Right renal cortex interstitium (tissue), 3 donors: ENCODE measurements around the gene LSAMP. TPM values are rescaled to one million over a fixed set of nuclear protein-coding genes. Genes with fewer than 3 reads are reported as not detected.

Experiments used
- DNase-seq, 3 donors: peaks; one replicate each; pipeline ENCODE4 v3.0.0-alpha.2; 2013; ENCODE audit warnings: low read depth in 3 of 3, low spot score in 2 of 3
- polyA plus RNA-seq, 3 donors: library from polyadenylated mRNA; unstranded; fragments of 120-200 nt; gene quantifications; one replicate each; pipeline ENCODE4 v1.2.1, GENCODE V29; 2013; ENCODE audit not compliant: insufficient read length in 3 of 3

Gene LSAMP
- polyA plus RNA-seq, 3 donors, result 11.4 to 15.7 (median 12.8) TPM

DNA sequence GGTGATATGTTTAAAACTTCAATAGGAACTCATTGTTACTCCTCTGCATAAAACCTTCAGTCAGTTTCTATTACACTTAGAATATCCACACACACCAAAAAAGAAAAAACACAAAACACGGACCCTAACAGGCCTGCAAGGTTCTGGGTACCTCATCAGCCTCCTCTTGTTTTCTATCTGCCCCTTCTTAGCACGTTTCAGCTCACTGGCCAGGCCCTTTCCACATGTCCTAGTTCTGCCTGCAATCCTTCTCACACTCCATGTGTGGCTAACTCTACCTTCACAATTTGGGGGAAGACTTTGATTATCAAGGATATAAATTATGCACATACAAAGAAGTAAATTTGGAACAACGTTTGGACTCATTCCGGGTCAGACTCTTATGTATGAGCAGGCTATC is 376.3 kb downstream of the LSAMP start:
- DNase-seq, result no peak

DNA sequence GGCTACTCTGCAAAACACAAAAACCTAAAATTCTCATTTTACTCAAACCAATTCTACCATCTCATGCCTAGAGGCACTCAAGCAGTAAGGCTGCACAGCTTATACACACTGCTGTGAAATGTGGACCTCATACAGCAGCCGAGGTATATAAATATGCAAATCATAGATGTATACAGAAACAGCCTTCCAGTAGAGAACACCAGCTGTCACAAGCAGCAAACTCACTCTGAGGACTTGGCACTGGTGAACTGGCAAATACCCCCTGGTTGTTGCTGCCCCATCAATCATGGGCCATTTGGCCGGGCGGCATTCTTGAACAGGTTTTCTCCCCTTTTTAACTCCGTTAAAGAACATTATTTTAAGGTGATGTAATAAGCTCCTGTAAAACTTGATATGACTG is 378.0 kb downstream of the LSAMP start:
- no peak for DNase-seq

DNA sequence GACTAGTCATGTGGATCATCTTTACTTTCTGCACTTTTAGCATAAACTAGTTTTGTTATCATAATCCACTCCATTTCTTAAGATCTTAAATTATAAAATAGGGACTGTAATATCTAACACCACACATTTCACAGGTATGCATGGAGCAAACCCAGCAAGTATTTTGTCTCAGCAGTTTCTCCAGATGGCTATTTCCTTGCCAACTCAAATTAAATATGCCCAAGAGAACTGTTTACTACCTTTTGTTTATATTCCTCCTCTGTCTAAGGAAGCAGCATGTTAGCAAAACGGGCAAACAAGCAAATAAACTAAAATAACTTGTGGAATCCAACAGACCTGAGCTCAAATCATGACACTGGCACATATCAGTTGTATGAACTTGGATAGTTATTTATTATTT is 379.8 kb downstream of the LSAMP start:
- no peak for DNase-seq

DNA sequence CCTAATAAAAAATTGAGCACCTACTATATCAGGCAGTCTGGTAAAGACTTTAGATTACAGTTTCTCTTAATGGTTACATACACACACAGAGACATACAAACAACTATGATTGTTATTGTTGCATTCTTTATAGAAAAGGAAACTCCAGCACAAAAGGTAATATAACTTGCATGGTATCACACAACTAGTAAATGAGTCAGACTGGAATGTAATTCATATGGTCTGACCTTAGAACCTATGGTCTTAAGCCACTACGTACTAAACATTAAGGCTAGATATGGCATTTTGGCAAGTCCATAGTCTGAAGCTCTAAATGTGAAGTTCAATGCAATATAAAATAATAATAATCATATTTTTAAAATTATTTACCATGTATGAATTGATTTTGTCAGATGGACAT is 380.6 kb downstream of the LSAMP start:
- no peak for DNase-seq

DNA sequence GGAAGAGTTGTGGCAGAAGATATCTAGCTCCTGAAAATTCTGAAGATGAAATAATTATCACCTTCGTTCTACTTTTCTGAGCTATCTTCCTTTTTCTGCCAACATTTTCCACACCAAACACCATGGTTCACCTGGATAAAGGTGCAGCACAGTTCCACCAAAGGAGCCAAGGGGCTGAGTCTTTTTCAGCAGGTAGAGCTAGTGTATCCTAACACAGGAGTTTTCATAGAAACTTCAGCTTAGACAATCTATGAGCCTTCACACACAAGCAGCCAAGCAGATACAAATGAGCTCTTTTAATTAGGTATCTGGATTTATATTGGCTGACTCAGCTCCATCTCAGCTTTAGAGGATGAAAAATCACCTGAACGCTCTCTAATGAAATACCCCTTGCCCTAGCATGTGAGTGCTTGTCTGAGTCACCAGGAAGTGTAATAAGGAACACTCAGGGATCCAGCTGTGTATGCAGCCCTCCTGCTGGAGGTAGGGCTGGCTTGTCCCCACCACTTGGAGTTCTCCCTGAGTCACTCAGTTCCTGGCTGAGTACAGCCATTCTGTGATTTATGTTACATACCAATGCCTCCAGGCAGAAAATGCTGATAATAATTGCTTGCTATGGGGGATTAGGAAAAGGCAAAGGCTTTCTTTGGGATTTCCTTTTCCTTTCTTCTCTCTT is 385.7 kb downstream of the LSAMP start:
- no peak for DNase-seq

DNA sequence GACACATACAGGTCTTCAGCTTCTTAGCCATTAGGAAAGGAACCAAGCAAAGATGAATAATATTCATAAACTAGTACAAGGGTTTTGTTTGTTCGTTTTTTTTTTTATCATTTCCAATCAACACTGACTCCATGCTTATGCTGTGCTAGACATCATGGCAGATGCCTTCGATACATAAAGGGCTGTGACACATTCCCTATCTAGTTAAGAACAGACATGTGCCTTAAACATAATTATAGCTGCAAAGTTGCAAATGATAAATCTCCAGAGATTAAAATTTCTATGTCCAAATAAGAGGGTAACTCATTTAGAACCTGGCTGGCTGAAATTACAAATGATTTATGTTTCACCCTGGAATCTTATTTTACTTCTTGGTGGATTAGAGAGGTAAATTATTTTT is 386.4 kb downstream of the LSAMP start:
- DNase-seq, result no peak

DNA sequence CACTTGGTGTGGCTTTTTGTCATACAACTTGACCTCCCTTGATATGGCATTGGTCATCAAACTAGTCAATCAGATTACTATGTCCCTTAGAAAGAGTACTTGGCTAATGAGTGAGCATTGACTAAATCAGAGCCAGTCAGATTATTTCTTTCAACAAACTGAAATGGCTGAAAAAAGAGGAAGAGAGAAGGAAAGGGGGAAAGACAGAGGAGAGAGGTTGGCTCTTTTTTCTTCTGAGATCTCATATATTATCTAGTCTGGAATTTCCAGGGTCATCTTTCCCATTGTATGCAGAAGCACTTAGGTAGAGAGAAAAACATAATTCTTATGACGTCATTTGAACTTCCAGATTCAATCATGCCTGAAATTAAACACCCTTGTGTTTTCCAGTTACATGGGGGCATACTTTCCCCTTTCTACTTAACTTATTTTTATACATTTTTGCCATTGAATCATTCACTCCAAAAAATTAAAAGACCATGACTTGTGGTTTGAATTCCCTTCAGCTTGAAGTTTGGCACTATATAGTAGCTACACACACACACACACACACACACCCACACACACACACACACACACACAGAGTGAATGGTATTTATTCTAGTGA is 387.8 kb downstream of the LSAMP start:
- no peak for DNase-seq

DNA sequence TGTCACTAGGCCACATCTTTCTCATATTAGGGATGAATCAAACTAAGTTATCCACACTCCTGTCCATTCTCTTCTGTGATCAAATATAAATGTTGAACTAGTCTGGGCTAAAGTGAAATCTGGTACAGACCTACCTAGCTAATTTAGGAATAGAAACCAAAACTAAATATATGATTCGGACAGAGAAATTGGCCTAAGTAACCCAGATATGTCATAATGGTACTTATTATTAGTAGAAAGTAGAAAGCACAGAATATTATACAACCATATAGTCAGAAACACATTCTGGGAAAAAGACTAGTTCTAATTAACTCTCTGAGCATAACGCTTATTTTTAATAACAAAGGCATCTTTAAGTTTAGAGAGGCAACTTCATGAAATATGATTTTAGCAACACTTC is 389.0 kb downstream of the LSAMP start:
- no peak for DNase-seq

DNA sequence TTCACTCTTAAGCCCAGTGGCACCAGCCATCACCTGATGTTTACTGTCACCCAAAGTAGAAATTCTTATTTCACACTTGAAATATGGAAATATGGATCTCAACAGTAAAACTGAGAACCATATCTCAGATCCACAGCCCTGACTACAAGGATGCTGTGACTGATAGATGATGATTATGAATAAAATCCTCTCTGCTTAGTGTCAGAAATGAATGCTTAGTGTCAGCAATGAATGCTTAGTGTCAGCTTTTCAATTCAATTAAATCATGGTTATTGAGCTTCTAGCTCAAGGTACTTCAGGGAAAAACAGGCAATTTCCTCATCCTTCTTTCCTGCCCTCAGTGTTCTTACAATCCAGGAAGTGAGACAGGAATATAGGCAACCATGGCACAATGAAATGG is 392.3 kb downstream of the LSAMP start:
- no peak for DNase-seq

DNA sequence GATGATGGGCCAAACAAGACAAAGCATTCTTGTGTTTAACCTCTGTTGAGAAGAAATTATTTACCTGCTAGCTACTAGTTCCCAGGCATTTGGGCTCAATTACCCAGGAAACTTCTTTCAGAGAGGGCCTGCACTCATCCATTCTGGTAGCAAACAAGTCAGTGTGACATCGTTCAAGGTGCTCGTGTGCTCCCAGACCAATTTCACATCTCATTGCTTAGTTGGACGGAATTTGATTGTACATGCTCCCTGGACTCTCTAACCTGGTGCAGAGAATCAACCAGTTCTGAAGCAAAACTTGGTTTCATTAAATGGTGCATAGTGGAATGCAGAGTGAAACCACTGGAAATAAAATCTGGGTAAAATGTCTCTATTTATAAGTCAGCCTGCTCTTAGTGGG is 392.7 kb downstream of the LSAMP start:
- DNase-seq, result no peak

DNA sequence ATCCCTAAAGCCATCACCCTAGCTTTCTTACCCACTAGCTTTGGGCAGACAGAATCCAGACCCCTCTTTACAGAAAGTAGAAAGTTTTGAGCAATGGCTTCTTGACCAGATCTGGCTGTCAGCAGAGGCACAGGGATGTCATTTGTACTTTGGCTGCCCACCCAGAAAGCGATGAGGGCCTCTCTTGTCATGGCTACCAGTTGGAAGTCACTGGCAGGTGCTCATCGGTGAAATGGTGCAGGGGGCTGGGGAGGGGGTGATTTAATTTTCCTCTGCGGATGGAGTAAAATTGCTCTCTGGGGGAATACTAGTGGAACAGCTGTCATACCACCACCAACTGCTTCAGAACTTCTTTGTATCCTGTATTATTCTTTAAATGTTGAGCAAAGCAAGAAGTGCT is 393.7 kb downstream of the LSAMP start:
- no peak for DNase-seq

DNA sequence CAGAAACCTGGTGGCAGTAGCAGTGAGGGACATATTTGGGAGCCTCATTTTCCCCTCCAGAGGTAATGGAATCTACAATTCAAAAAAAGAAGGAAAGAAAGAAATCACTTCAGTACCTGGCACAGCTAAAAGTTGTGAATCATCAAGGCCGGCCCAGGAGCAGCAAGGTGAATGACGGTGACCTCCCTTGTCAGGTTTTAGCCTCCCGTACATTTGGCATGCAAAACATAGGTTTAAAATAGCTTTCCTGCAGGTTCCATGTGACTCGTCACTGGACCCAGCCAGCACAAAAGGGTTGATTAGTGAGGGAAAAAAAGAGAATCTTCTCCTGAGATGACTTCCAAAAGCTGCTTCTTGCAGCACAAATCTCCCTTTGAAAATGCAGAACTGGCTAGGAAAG is 394.2 kb downstream of the LSAMP start:
- DNase-seq, result no peak

DNA sequence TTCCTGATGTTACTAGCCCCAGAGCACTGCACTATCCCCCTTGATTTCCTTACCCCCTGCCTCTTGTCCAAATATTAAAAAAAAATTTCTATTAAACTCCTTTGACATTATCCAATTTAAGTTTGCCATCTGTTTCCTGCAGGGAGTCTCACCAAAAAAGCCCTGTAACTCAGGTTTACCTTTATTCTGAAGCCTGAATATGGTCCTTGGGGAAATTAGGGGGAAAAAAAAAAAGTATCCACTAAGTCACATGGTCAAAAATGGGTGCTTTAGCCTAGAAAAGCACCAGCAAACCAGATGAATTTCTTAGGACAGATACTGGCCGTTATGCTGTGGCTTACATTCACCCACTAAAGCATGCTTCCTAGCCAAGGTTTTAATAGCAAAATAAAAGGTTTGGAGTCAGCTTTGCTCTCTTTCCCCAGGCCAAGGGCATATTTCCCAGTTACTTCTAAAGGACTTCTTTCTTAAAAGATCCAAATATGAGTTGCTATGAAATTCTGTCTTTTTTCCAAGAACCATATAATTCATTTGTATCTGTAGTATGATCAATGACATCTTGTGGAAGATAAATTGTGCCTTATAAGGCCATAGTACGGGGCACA is 394.9 kb downstream of the LSAMP start:
- no peak for DNase-seq

DNA sequence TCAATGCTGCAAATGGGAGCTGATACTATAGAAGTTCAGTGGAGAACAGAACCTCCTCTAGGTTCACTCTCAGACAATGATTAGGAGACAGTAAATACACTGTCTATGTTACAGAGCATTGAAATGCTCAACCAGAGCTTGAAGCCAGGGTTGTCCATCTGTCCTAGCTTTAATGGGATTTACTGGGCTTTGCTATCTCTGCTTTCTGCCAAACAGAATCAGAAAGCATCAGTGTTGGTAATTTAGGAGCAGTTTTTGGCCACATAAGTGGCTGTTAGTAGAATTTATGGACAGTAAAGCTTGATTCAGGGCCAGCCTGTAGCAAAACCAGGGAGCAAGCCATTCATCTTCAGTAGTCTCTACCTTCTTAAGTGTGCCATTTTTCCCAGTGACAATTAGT is 396.3 kb downstream of the LSAMP start:
- DNase-seq, result no peak

DNA sequence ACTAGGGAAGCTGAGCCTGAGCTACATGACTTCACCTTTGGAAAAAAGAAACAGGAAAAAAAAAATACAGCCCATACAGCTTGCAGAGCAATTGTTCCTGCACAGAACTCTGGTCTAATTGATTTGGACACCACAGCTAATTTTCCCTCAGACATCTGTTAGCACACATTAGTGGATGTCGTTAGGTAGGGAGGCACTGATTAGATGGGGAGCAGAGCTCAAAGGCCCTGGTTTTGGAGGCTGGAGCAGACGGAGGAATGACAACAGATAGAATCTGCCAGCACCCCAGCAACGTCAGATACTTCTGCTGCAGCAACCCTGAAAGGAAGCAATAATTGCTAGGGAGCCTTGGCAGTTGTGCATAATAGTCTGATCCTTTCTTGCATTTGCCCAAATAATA is 398.9 kb downstream of the LSAMP start:
- DNase-seq, result no peak

DNA sequence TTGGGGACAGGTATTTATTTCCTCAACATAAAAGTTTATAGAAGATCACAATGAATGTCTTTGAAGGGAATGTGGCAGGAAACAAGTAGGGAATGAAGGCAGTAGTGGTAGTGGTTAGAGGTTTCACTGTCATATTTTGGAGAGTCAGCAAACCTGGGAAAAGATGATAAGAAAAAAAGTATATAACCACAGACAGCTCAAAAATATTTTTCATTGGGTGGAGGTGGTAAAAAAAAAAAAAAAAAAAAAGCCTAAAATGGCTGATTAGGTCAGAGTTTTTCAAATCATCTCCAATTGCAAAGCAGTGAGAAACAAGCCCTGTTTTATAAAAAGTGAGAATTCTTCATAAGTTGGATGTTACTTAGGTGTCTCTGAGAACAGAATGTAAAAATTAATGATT is 400.0 kb downstream of the LSAMP start:
- no peak for DNase-seq

DNA sequence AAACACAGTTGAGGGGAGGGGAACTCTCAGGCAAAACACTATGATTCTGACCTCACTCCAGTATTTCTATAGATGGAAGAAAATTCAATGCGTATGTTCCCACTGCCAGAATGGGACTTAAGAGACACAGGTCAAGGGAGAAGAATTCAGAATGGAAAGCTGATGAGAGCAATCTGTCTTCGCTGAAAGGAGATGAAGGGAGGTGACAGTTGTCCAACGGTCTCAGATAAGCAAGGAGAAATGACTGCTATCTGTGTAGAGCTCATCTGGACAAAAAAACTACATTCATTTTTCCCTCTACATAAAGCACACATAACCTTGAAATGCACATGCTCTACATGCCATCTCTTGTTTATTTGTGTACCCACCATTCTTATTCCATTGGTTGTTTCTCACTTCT is 405.1 kb downstream of the LSAMP start:
- no peak for DNase-seq

DNA sequence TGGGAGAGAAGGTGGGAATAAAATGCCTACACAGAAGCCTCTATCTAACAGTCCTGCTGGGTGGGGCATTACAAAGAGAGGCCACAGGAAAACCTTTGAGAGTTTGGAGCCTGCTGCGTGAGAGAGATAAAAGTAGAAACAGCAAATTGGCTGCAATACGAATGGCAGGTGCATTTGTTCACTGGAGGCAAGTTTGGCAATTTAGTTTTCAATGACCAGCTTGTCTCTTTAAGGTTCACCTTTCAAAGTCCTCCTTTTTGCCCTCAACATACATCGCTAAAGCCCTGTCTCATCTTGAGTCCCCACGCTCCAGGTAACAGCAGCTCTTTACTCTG is 405.7 kb downstream of the LSAMP start:
- DNase-seq, result no peak

DNA sequence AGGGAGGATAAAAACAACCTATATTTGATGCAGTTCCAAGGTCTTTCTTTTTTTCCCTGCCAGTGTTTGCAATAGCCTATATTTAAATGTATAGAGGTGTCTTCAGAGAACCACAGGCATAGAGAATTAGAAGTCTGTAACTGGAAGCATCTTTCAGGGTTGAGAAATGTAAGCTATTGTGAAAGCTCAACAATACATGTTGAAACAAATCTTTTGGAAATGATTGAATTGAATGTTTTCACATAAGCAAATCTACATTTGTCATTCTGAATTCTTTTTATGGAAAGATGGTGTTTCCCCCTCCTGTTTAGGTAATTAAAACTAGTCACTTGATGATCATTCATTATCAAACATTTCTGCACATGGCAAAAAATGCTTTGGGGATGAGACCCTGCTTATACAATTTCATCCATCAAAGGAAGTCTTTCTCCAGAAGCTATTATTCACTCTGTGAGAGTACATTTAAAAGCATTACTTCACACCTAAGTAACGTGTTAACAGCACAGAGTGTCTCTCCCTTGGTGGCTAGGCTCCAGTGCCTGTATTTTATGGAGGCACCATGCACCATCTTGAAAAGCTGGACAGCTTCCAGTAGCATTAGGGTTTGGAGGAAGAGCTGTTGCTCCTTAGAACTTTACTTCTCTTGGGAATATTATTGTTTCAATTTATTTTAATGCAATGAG is 406.2 kb downstream of the LSAMP start:
- no peak for DNase-seq

DNA sequence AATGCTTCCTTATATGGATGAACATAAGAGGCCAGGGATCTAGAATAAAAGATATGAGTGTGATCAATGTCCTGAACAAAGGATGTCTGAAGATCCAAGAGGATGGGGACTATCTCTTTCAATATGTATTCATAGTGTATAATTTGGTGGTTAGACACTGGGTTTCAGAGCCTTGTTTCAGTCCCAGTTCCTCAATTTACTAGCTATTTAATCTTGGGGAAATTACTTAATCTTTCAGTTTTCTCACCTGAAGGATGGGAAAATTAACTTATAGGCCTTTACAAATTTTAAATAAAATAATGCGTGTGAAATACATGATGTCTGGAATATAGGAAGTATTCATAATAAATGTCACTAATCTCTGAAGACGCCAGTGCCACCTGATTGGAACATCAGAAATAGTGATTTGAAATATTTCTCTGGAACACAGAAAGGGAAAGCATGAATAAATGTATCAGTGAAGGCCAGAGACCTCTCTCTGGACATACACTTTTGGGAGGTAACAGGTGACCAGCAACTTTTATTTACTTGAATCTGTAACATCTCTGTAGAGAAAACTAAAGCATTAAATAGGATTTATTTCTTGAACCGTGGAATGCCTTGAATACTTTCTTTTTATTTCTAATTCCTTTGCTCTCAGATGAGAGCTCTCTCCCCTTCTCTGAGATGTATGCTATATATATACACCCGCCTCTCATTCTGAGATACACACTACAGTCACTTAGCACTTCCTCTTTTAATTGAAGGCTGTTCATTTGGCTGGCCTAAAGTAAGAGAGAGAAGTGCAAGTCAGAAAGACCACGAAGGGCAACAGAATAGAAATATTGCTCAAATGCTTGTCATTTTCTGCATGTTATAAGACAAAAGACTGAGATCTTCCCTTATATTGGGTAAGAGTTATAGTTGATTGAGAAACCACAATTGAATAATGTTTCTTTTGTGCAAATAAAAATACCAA is 407.1 kb downstream of the LSAMP start:
- DNase-seq, result no peak

DNA sequence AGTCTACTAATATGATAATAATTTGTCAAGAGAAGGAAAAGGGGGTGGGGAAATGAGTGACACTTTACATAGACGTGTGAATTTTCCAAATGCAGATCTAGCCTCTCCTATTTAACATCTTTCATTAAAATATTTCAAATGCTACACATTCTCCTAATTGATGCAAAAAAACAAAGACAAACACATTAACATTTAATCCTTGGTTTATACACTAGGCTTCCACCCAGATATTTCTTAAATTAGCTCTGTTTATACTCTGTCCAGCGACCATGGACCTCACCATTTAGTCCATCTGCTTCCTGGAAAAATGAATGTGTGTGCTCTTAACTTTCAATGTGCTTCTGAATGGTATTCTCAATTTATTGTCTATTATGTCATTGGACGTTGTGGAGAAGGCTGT is 409.9 kb downstream of the LSAMP start:
- no peak for DNase-seq
